DMS114 treated with DMSO at 0.1 percent for 48 hours (cell line): ENCODE results near the gene MAGEE2.
"Not testable (repeated sequence)": the region's sequence is repeated elsewhere in the genome, so short reads cannot be mapped to it uniquely, and the experiment has no call there.

ENCODE experiments used
- DNase-seq: peaks from one replicate; lab custom pipeline; 2025; ENCODE audit not compliant: unreplicated experiment; lab: John Stamatoyannopoulos, UW

Gene MAGEE2, protein sequence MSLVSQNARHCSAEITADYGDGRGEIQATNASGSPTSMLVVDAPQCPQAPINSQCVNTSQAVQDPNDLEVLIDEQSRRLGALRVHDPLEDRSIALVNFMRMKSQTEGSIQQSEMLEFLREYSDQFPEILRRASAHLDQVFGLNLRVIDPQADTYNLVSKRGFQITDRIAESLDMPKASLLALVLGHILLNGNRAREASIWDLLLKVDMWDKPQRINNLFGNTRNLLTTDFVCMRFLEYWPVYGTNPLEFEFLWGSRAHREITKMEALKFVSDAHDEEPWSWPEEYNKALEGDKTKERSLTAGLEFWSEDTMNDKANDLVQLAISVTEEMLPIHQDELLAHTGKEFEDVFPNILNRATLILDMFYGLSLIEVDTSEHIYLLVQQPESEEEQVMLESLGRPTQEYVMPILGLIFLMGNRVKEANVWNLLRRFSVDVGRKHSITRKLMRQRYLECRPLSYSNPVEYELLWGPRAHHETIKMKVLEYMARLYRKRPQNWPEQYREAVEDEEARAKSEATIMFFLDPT

GRCh38 chrX:75784680-75785491 is at the start of gene MAGEE2:
Gene MAGEE2, minus strand, starts transcription at chrX:75785254. Its CDS starts 203 bp downstream, at chrX:75785051.
- peak; percentile 19 for DNase-seq

DNA sequence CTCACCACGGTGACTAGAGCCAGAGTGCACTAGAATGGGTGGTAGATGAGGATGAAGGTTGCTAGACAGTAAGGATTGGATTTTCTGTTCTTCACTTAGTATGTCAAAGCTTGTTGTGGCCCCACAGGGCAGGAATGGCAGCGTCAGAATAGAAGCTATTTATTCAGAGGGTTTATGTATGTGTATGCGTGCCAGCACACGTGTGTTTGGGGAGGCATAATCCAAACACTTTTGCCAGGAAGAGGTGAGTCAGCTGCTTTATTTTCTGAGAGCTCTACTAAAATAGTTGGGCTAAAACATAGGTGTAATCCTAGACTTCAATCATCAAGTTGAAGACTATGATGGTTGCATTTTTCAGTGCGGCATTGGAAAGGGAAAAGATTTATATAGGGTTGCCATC is 1.2 kb upstream of the MAGEE2 start:
- DNase-seq = no peak

DNA sequence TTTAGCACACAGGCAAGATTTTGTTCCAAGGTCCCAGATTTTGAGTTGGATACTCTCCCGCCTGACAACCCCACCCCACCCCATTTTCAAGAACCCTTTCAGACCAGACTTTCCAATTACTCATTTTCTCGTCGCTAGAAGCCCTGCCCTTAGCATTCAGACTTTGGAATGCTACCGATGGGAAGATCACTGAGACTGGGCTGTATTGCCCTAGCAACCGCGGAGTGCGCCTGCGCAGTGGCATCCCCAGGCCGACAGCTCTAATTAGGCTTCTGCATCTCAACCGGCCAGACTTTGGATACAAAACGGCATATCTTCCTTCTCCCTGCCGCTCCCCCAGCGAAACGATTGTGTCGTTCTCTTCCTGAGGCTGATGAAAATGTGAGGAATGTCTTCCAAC is 3.4 kb downstream of the MAGEE2 start:
- no peak for DNase-seq

DNA sequence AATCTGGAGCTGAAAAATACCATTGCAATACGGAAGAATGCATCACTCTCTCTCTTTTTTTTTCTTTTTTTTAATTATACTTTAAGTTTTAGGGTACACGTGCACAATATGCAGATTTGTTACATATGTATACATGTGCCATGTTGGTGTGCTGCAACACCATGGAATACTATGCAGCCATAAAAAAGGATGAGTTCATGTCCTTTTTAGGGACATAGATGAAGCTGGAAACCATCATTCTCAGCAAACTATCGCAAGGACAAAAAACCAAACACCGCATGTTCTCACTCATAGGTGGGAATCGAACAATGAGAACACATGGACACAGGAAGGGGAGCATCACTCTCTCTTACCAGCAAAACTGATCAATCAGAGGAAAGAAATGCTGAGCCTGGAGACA is 17.0 kb downstream of the MAGEE2 start:
- DNase-seq = not testable (repeated sequence)

- no peak for DNase-seq
These were observed 36.6 kb downstream of the MAGEE2 start for GRCh38 chrX:75748431-75748830.

GRCh38 chrX:75746891-75747639 is 38.0 kb downstream of the MAGEE2 start:
- peak; percentile 16 for DNase-seq
